Articular chondrocyte of knee joint (primary cell): ENCODE measurements around the gene GATC. TPM values are rescaled to one million over a fixed set of nuclear protein-coding genes. Genes with fewer than 3 reads are reported as not detected.

Experiments used
- small RNA-seq: library from RNA; depleted of rRNA; stranded (forward); fragments of <200 nt; gene quantifications from one replicate; pipeline ENCODE3, GENCODE V24; 2012
- total RNA-seq: library from RNA; depleted of rRNA; stranded (reverse); fragments of >200 nt; gene quantifications from 2 replicates; pipeline ENCODE4 v1.2.3, GENCODE V29; 2012

Gene GATC
- total RNA-seq, result 16.3 and 20.8 TPM in 2 replicates

GRCh38 chr12:120445911-120446843 lies at the start of gene GATC, which contains the start of gene TRIAP1:
Gene GATC (plus strand): TSS chr12:120446444. CDS start chr12:120446481, 37 bp downstream.
Gene TRIAP1 (minus strand): TSS chr12:120446384. CDS start chr12:120446372, 12 bp downstream.

GRCh38 chr12:120437735-120438494 lies 8.3 kb upstream of the GATC start, which contains the start of gene COX6A1:
Gene COX6A1 (plus strand): TSS chr12:120438113. CDS start chr12:120438127, 14 bp downstream.

GRCh38 chr12:120469450-120470149 lies 23.4 kb downstream of the GATC start, which contains the start of gene SRSF9:
Gene SRSF9 (minus strand): TSS chr12:120469748. CDS start chr12:120469609, 139 bp downstream.

GRCh38 chr12:120495731-120496412 lies 49.6 kb downstream of the GATC start, which contains the start of gene DYNLL1:
Gene DYNLL1 (plus strand): TSS chr12:120496113. CDS start chr12:120496422, 309 bp downstream.

Small RNA genes within 50 kb of the gene (small RNA-seq; reads per million reads assigned to genes)
- gene RF00019, result not detected

Other genes with a start within 250 kb of the GATC start
- gene RPLP0, start 245.3 kb upstream of the GATC start, total RNA-seq, result 2,684 and 3,913 TPM in 2 replicates
- 36.1 and 37.2 TPM in 2 replicates for gene PXN, start 180.7 kb upstream of the GATC start, total RNA-seq
- under 0.01 TPM in 2 replicates for gene RNU4-2, start 154.5 kb upstream of the GATC start, total RNA-seq
- gene RNU4-1, start 153.2 kb upstream of the GATC start, total RNA-seq, result under 0.01 TPM in 2 replicates
- gene SIRT4, start 144.1 kb upstream of the GATC start, total RNA-seq, result 1.0 and 1.8 TPM in 2 replicates
- not detected in 2 replicates for gene PLA2G1B, start 118.7 kb upstream of the GATC start, total RNA-seq
- 0.26 and 0.43 TPM in 2 replicates for gene MSI1, start 77.3 kb upstream of the GATC start, total RNA-seq
- gene COX6A1, start 8.3 kb upstream of the GATC start, total RNA-seq, result 265 and 266 TPM in 2 replicates
- 24.6 and 27.8 TPM in 2 replicates for gene TRIAP1, start 60 bp upstream of the GATC start, total RNA-seq
- gene SRSF9, start 23.3 kb downstream of the GATC start, total RNA-seq, result 123 and 127 TPM in 2 replicates
- gene DYNLL1, start 49.7 kb downstream of the GATC start, total RNA-seq, result 185 and 267 TPM in 2 replicates
- gene COQ5, start 82.7 kb downstream of the GATC start, total RNA-seq, result 20.4 and 28.8 TPM in 2 replicates
- gene RNF10, start 87.9 kb downstream of the GATC start, total RNA-seq, result 102 and 113 TPM in 2 replicates
- 22.6 and 24.3 TPM in 2 replicates for gene POP5, start 135.0 kb downstream of the GATC start, total RNA-seq
- gene CABP1, start 194.2 kb downstream of the GATC start, total RNA-seq, result under 0.01 TPM in 1 of 2 replicates, not detected in the other
- gene MLEC, start 240.7 kb downstream of the GATC start, total RNA-seq, result 109 and 113 TPM in 2 replicates